Spleen (tissue), 11 donors: ENCODE results near the gene TTLL1. TPM values are rescaled to one million over a fixed set of nuclear protein-coding genes. Genes with fewer than 3 reads are reported as not detected.

Experiments used
- DNase-seq: peaks from one replicate; pipeline ENCODE4 v3.0.0-alpha.2; 2020
- H3K27ac ChIP-seq, 8 donors: fragments of 200-600 bp; sonication (generic) in 7 of 8; 1 replicate in 4 of 8; 2 replicates in 4 of 8; pipeline versions ENCODE4 v1.5.0 to v1.8.0; 2016 to 2021; ENCODE audit warnings: inconsistent platforms in 4 of 8, mild to moderate bottlenecking in 4 of 8, moderate library complexity in 1 of 8
- H3K27me3 ChIP-seq, 7 donors: fragments of 200-600 bp; sonication (generic) in 6 of 7; replicated peaks in 1 of 7; 1 replicate in 4 of 7; 2 replicates in 3 of 7; pipeline versions ENCODE4 v1.5.0 to v1.8.0; 2016 to 2021; ENCODE audit warnings: inconsistent platforms in 3 of 7, mild to moderate bottlenecking in 1 of 7
- H3K36me3 ChIP-seq, 6 donors: fragments of 200-600 bp; sonication (generic) in 5 of 6; 1 replicate in 4 of 6; 2 replicates in 2 of 6; pipeline versions ENCODE4 v1.5.0 to v1.8.0; 2016 to 2021; ENCODE audit warnings: inconsistent platforms in 2 of 6
- H3K4me1 ChIP-seq, 6 donors: fragments of 200-600 bp; sonication (generic) in 5 of 6; 1 replicate in 3 of 6; 2 replicates in 3 of 6; pipeline versions ENCODE4 v1.5.0 to v1.8.0; 2016 to 2021; ENCODE audit warnings: inconsistent platforms in 3 of 6
- H3K4me3 ChIP-seq, 8 donors: fragments of 200-600 bp; sonication (generic) in 7 of 8; 1 replicate in 4 of 8; 2 replicates in 4 of 8; pipeline versions ENCODE4 v1.5.0 to v1.8.0; 2016 to 2021; ENCODE audit warnings: inconsistent platforms in 4 of 8, mild to moderate bottlenecking in 4 of 8, moderate library complexity in 2 of 8
- H3K9me3 ChIP-seq, 8 donors: fragments of 200-600 bp; sonication (generic) in 7 of 8; 1 replicate in 4 of 8; 2 replicates in 4 of 8; pipeline versions ENCODE4 v1.5.0 to v1.8.0; 2016 to 2021; ENCODE audit warnings: inconsistent platforms in 4 of 8
- CTCF ChIP-seq, 11 experiments: fragments of 200-600 bp in 7 of 11; fragments of 450-650 bp in 4 of 11; sonication (generic) in 4 of 11; IDR thresholded peaks in 8 of 11; conservative IDR thresholded peaks in 3 of 11; 1 replicate in 7 of 11; 2 replicates in 4 of 11; pipeline versions ENCODE4 v1.4.0 to v1.8.0; 2016 to 2021; ENCODE audit warnings: antibody characterized with exemption in 11 of 11, inconsistent platforms in 4 of 11, mild to moderate bottlenecking in 1 of 11
- POLR2A ChIP-seq, 3 donors: fragments of 450-650 bp; IDR thresholded peaks; one replicate each; pipeline ENCODE4 v1.5.1; 2017; ENCODE audit warnings: antibody characterized with exemption in 3 of 3, mild to moderate bottlenecking in 1 of 3
- POLR2AphosphoS5 ChIP-seq, 3 donors: sonication (generic); formaldehyde crosslinking; IDR thresholded peaks; one replicate each; pipeline ENCODE4 v1.5.1; 2017; ENCODE audit warnings: antibody characterized with exemption in 3 of 3
- WGBS, 5 donors: extraction: QIAGEN DNeasy Blood & Tissue Kit in 3 of 5; methylation state at CpG; one replicate each; pipeline versions ENCODE4 v1.1.5 to v1.1.7; 2013 to 2018; 5-methylcytosine and 5-hydroxymethylcytosine counted together
- intact Hi-C: fragments of 100-400 bp; cut with DNase I; formaldehyde crosslinking; loops from one replicate; pipeline ENCODE4 v1.15.0; 2023; ENCODE audit warnings: low total_unique reads
- polyA plus RNA-seq, 3 donors: library from polyadenylated mRNA; stranded (reverse); fragments of 200-250 nt; gene quantifications; one replicate each; pipeline ENCODE4 v1.2.1, GENCODE V29; 2013
- total RNA-seq, 7 donors: library from RNA; depleted of rRNA in 3 of 7; stranded (reverse); fragments of >200 nt in 3 of 7; fragmentation: NEBNext Ultra II Directional in 4 of 7; extraction: Animal tissue kit (Norgen Biotek cat#: 25700) in 4 of 7; gene quantifications; one replicate each; pipeline versions ENCODE4 v1.1.0 to v1.2.1, GENCODE V29; 2016 to 2021
- donor health status: healthy with polysubstance abuse.
- donor health status: DM: no; HTN: no; CAD: no; lungs with moderate emphysema.
- donor health status: DM: no; HTN: no; CAD: no.
- donor health status: Bipolar disorder and iron deficiency.
- donor health status: healthy.
- donor health status: DM: no; HTN: no; CAD: no.
- donor health status: DM: yes; HTN: yes; CAD: no.

Gene TTLL1
- total and polyA plus RNA-seq, 10 donors, result 2.8 to 5.6 (median 3.6) TPM

- no peak overlapping the region for H3K27ac ChIP-seq
- H3K9me3 ChIP-seq, result peaks cover 0 to 4% (median 0%) of the 10 kb centered on the region in 8 donors
- TF ChIP-seq CTCF (IDR thresholded peaks at IDR 0.05 in 8 of 11, conservative IDR thresholded peaks at IDR 0.05 in 3 of 11), result no peak
- TF ChIP-seq POLR2A (IDR thresholded peaks at IDR 0.05), result no peak
- no peak for TF ChIP-seq POLR2AphosphoS5 (IDR thresholded peaks at IDR 0.05)
- H3K36me3 ChIP-seq, result peaks cover 0 to 4% (median 0%) of the 10 kb centered on the region in 6 donors
- peaks cover 16 to 85% (median 51%) of the 10 kb centered on the region in 6 donors for H3K4me1 ChIP-seq
- H3K4me3 ChIP-seq, result no peak overlapping the region
- WGBS, 5 donors, result 69 to 91% (median 78%) methylated on average over 5 of the region's 5 CpGs
- DNase-seq, result no peak
- no peaks in the 10 kb centered on the region for H3K27me3 ChIP-seq
- intact Hi-C loops, result no loop called here
Measured at GRCh38 chr22:42991010-42991651, 98.1 kb downstream of the TTLL1 start.

DNA sequence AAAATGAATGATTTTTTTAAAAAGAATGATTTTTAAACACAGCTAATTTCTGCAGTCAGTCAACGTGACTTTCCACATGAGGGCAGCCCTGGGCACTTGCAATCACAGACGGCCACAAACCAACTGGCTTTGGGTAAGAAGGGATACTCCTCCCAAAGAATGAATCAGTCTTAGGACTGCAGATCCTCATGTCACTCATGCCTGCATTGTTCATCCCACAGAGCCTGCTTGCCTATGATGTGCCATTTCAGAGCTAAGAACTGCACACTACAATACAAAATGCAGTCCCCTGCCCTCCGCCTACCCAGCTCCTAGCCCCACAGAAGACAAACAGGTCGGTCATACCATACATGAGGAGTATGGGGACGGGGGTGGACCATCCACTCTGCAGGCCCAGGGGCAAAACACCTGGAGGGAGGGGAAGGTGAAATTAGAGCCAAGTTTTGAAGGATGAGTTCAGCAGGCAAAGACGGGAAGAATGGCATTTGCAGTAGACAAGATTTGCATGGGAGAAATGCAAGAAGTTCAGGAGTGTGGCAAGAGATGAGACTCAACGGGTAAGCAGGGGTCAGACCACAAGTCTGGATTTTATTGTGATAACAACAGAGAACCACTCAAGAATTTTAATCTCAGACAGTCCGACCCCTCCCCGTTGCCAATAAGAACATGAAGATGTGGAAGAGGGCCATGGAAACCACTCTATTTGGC, 98.9 kb downstream of the TTLL1 start:
- peaks cover 9 to 83% (median 44%) of the 10 kb centered on the region in 6 donors for H3K4me1 ChIP-seq
- no peak overlapping the region for H3K4me3 ChIP-seq
- TF ChIP-seq POLR2A (IDR thresholded peaks at IDR 0.05) (no peak), CTCF (IDR thresholded peaks at IDR 0.05 in 8 of 11, conservative IDR thresholded peaks at IDR 0.05 in 3 of 11) (no peak), POLR2AphosphoS5 (IDR thresholded peaks at IDR 0.05) (no peak)
- WGBS, 5 donors, result 67 to 81% (median 79%) methylated on average over 8 to 9 of the region's 9 CpGs
- H3K27ac ChIP-seq, result no peak overlapping the region
- no peak for DNase-seq
- intact Hi-C loops, result no loop called here
- peaks cover 0 to 4% (median 0%) of the 10 kb centered on the region in 8 donors for H3K9me3 ChIP-seq
- peaks cover 0 to 4% (median 0%) of the 10 kb centered on the region in 6 donors for H3K36me3 ChIP-seq
- no peaks in the 10 kb centered on the region for H3K27me3 ChIP-seq

Other genes starting within 250 kb of the TTLL1 start
- 10 to 100 TPM; 30.9 to 46.8 (median 40.8) TPM for gene ARFGAP3, start 232.1 kb downstream of the TTLL1 start, total RNA-seq
- gene ARFGAP3, start 232.1 kb downstream of the TTLL1 start, polyA plus RNA-seq, result 10 to 100 TPM; 15.0 to 23.6 (median 15.6) TPM
- gene PACSIN2, start 74.2 kb downstream of the TTLL1 start, total RNA-seq, result 10 to 100 TPM; 48.0 to 98.1 (median 78.2) TPM
- 10 to 100 TPM; 24.2 to 38.0 (median 25.1) TPM for gene PACSIN2, start 74.2 kb downstream of the TTLL1 start, polyA plus RNA-seq
- 1 to 10 TPM; 1.1 to 6.8 (median 2.5) TPM for gene BIK, start 21.4 kb upstream of the TTLL1 start, total RNA-seq
- gene BIK, start 21.4 kb upstream of the TTLL1 start, polyA plus RNA-seq, result 10 to 100 TPM in 1 of 3 donors, 1 to 10 TPM in 2; 2.0 to 14.2 (median 2.1) TPM
- 10 to 100 TPM in 5 of 7 donors, 1 to 10 TPM in 2; 8.3 to 25.3 (median 11.3) TPM for gene MCAT, start 54.0 kb upstream of the TTLL1 start, total RNA-seq
- 10 to 100 TPM in 2 of 3 donors, 1 to 10 TPM in 1; 7.6 to 13.0 (median 11.7) TPM for gene MCAT, start 54.0 kb upstream of the TTLL1 start, polyA plus RNA-seq
- gene TSPO, start 62.2 kb upstream of the TTLL1 start, total RNA-seq, result 100 to 1,000 TPM in 6 of 7 donors, 10 to 100 TPM in 1; 90.1 to 596 (median 199) TPM
- gene TSPO, start 62.2 kb upstream of the TTLL1 start, polyA plus RNA-seq, result 100 to 1,000 TPM; 115 to 182 (median 122) TPM
- gene TTLL12, start 97.7 kb upstream of the TTLL1 start, total RNA-seq, result 10 to 100 TPM; 16.6 to 21.6 (median 19.9) TPM
- gene TTLL12, start 97.7 kb upstream of the TTLL1 start, polyA plus RNA-seq, result 10 to 100 TPM in 2 of 3 donors, 1 to 10 TPM in 1; 8.7 to 19.3 (median 11.3) TPM